SK-N-SH (cell line): ENCODE data around the gene XKR7. TPM values are rescaled to one million over a fixed set of nuclear protein-coding genes. Genes with fewer than 3 reads are reported as not detected.

ENCODE experiments used
- CTCF ChIA-PET: fragments of 300-600, 350-600 bp; formaldehyde crosslinking; extraction: SDS; loops from one replicate; lab custom pipeline; 2021; lab: Yijun Ruan, JAX
- POLR2A ChIA-PET: fragments of 350-600 bp; sonication (Branson Sonifier 250); formaldehyde crosslinking; extraction: SDS; loops from one replicate; lab custom pipeline; 2020; ENCODE audit warnings: antibody characterized with exemption, inconsistent platforms; lab: Yijun Ruan, JAX
- DNase-seq: peaks from one replicate; pipeline ENCODE4 v3.0.0; 2012
- H2AFZ ChIP-seq: fragments of 200-600 bp; sonication (generic); 2 replicates; pipeline ENCODE4 v1.8.1; 2016; ENCODE audit warnings: antibody characterized with exemption, mild to moderate bottlenecking, low read depth
- H3F3A ChIP-seq: fragments of 200-600 bp; sonication (generic); replicated peaks from 2 replicates; pipeline ENCODE3; 2016; ENCODE audit warnings: antibody characterized with exemption, mild to moderate bottlenecking; ENCODE audit not compliant: insufficient read depth
- H3K27ac ChIP-seq, 2 experiments: fragments of 200-500 bp in 1 of 2; fragments of 200-600 bp in 1 of 2; sonication (Bioruptor generic) in 1 of 2; sonication (generic), shearing (Covaris generic) in 1 of 2; 2 replicates each; pipeline versions ENCODE4 v1.5.1 to v1.6.1; 2014 to 2016; ENCODE audit warnings: low read depth in 2 of 2, inconsistent platforms in 1 of 2, low read length in 1 of 2, mild to moderate bottlenecking in 1 of 2, mixed read lengths in 1 of 2
- H3K27me3 ChIP-seq: fragments of 200-600 bp; sonication (generic), shearing (Covaris generic); 2 replicates; pipeline ENCODE4 v1.6.1; 2016; ENCODE audit warnings: mixed run types; ENCODE audit not compliant: insufficient read depth
- H3K36me3 ChIP-seq, 2 experiments: fragments of 200-500 bp in 1 of 2; fragments of 200-600 bp in 1 of 2; sonication (Bioruptor generic) in 1 of 2; sonication (generic) in 1 of 2; replicated peaks in 1 of 2; 2 replicates each; pipeline versions ENCODE3 to v1.5.1; 2014 to 2016; ENCODE audit warnings: low read length in 1 of 2, mild to moderate bottlenecking in 1 of 2; ENCODE audit not compliant: insufficient read depth in 2 of 2, control insufficient read depth in 1 of 2
- H3K4me1 ChIP-seq, 2 experiments: fragments of 200-500 bp in 1 of 2; fragments of 200-600 bp in 1 of 2; sonication (Bioruptor generic) in 1 of 2; sonication (generic), shearing (Covaris generic) in 1 of 2; 2 replicates each; pipeline versions ENCODE4 v1.5.1 to v1.6.1; 2014 to 2016; ENCODE audit warnings: low read depth in 1 of 2, low read length in 1 of 2, mixed run types in 1 of 2; ENCODE audit not compliant: insufficient read depth in 2 of 2, control insufficient read depth in 1 of 2
- H3K4me2 ChIP-seq: fragments of 200-600 bp; sonication (generic), shearing (Covaris generic); 2 replicates; pipeline ENCODE4 v1.6.1; 2017; ENCODE audit warnings: mixed run types
- H3K4me3 ChIP-seq, 2 experiments: fragments of 200-500 bp in 1 of 2; fragments of 200-600 bp in 1 of 2; sonication (Bioruptor generic) in 1 of 2; sonication (generic), shearing (Covaris generic) in 1 of 2; 2 replicates each; pipeline versions ENCODE4 v1.5.1 to v1.8.1; 2014 to 2016; ENCODE audit warnings: low read depth in 2 of 2, inconsistent platforms in 1 of 2, low read length in 1 of 2, mild to moderate bottlenecking in 1 of 2, mixed read lengths in 1 of 2, moderate library complexity in 1 of 2
- H3K79me2 ChIP-seq: fragments of 200-600 bp; sonication (generic); 2 replicates; pipeline ENCODE4 v1.8.1; 2017; ENCODE audit warnings: mild to moderate bottlenecking; ENCODE audit not compliant: insufficient read depth
- H3K9ac ChIP-seq: fragments of 200-600 bp; sonication (generic); 2 replicates; pipeline ENCODE4 v1.6.1; 2017; ENCODE audit warnings: mixed run types
- H3K9me2 ChIP-seq: fragments of 200-600 bp; sonication (generic); 2 replicates; pipeline ENCODE4 v1.6.1; 2017; ENCODE audit warnings: mixed run types
- H3K9me3 ChIP-seq: fragments of 200-600 bp; sonication (generic); 2 replicates; pipeline ENCODE4 v1.6.1; 2017; ENCODE audit warnings: mixed run types, mild to moderate bottlenecking, moderate library complexity
- H4K20me1 ChIP-seq: fragments of 200-600 bp; sonication (generic); 2 replicates; pipeline ENCODE4 v1.6.1; 2017; ENCODE audit warnings: mild to moderate bottlenecking, mixed run types; ENCODE audit not compliant: insufficient read depth
- CHD2 ChIP-seq: fragments of 150-350 bp; IDR thresholded peaks from 2 replicates; pipeline ENCODE4 v1.6.1; 2018; ENCODE audit warnings: low read length; ENCODE audit not compliant: partially characterized antibody
- ELF1 ChIP-seq: IDR thresholded peaks from 2 replicates; pipeline ENCODE4 v1.4.0; 2012
- EZH2phosphoT487 ChIP-seq: fragments of 200-600 bp; sonication (generic); IDR thresholded peaks from 2 replicates; pipeline ENCODE4 v1.6.1; 2017; ENCODE audit warnings: low read depth, mixed run types, mild to moderate bottlenecking, antibody characterized with exemption, moderate library complexity, borderline replicate concordance
- GATA2 ChIP-seq: sonication (generic); formaldehyde crosslinking; IDR thresholded peaks from 2 replicates; pipeline ENCODE4 v1.5.0; 2020; ENCODE audit warnings: mild to moderate bottlenecking, missing genetic modification reagents
- JUND ChIP-seq: IDR thresholded peaks from 2 replicates; pipeline ENCODE4 v1.4.0; 2012
- MAX ChIP-seq: IDR thresholded peaks from 2 replicates; pipeline ENCODE4 v1.4.0; 2012; ENCODE audit warnings: low read depth
- MXI1 ChIP-seq: IDR thresholded peaks from 2 replicates; pipeline ENCODE4 v1.6.1; 2012; ENCODE audit warnings: mild to moderate bottlenecking, low read depth, low read length, improper control_type of control experiment
- PBX3 ChIP-seq: IDR thresholded peaks from 2 replicates; pipeline ENCODE4; 2012
- POLR2AphosphoS5 ChIP-seq: IDR thresholded peaks from 2 replicates; pipeline ENCODE4 v1.6.1; 2012; ENCODE audit warnings: low read depth, low read length
- RAD21 ChIP-seq: IDR thresholded peaks from 2 replicates; pipeline ENCODE4 v1.6.1; 2012; ENCODE audit warnings: mild to moderate bottlenecking, low read length
- REST ChIP-seq: IDR thresholded peaks from 2 replicates; pipeline ENCODE4 v1.6.1; 2012; ENCODE audit warnings: mild to moderate bottlenecking, low read depth, low read length, moderate library complexity
- RFX5 ChIP-seq: IDR thresholded peaks from 2 replicates; pipeline ENCODE4 v1.6.1; 2012; ENCODE audit warnings: mild to moderate bottlenecking, improper control_type of control experiment, low read length
- RXRA ChIP-seq: IDR thresholded peaks from 2 replicates; pipeline ENCODE4 v1.4.0; 2012; ENCODE audit warnings: low read depth, mild to moderate bottlenecking, borderline replicate concordance
- SMC3 ChIP-seq: IDR thresholded peaks from 2 replicates; pipeline ENCODE4 v1.6.1; 2012; ENCODE audit warnings: low read depth, low read length, improper control_type of control experiment
- TCF12 ChIP-seq: IDR thresholded peaks from 2 replicates; pipeline ENCODE4 v1.4.0; 2012
- TEAD4 ChIP-seq: IDR thresholded peaks from 2 replicates; pipeline ENCODE4 v1.4.0; 2012; ENCODE audit warnings: mild to moderate bottlenecking, borderline replicate concordance; ENCODE audit not compliant: insufficient read depth
- USF1 ChIP-seq: IDR thresholded peaks from 2 replicates; pipeline ENCODE4 v1.4.0; 2012; ENCODE audit warnings: low read depth, borderline replicate concordance
- YY1 ChIP-seq: IDR thresholded peaks from 2 replicates; pipeline ENCODE4 v1.4.0; 2012; ENCODE audit warnings: low read depth, mild to moderate bottlenecking
- WGBS: methylation state at CpG from one replicate; pipeline ENCODE4 v1.1.6; 2017; ENCODE audit warnings: low lambda C conversion rate; 5-methylcytosine and 5-hydroxymethylcytosine counted together
- polyA plus RNA-seq, 3 experiments: library from polyadenylated mRNA; depleted of rRNA; stranded (reverse); fragments of >200 nt; gene quantifications; 2 replicates each; pipeline ENCODE4 v1.2.3, GENCODE V29; 2012
- TF ChIP-seq, protein P1 (sequence below): fragments of 200-600 bp; sonication (generic); IDR thresholded peaks from 2 replicates; pipeline ENCODE4 v1.6.1; 2017; ENCODE audit warnings: antibody characterized with exemption, mild to moderate bottlenecking, moderate library complexity

XKR7 gene
- polyA plus RNA-seq, 1 of the 3 experiments (the other 2 are of a cell fraction) = 0.02 TPM

GRCh38 chr20:32036716-32037485 lies 69.0 kb downstream of the XKR7 start:
- H3K36me3 ChIP-seq = no peaks in the 10 kb centered on the region
- DNase-seq = no peak
- H2AFZ ChIP-seq = no peak overlapping the region
- H3K9ac ChIP-seq = no peak overlapping the region
- H3K9me3 ChIP-seq = no peaks in the 10 kb centered on the region
- H3K9me2 ChIP-seq = no peaks in the 10 kb centered on the region
- H3K4me1 ChIP-seq = no peaks in the 10 kb centered on the region; a peak in 1 of 4 replicates
- POLR2A ChIA-PET = no interaction called here
- CTCF ChIA-PET = interaction anchor here (1.2 to 9.8 kb wide), 7 partner anchors 54 to 214 kb away, joined by 3 to 170 read pairs (median 5); no protein-coding TSS in a partner anchor
- WGBS = 39% methylated on average over 10 of the region's 10 CpGs
- H3K79me2 ChIP-seq = no peaks in the 10 kb centered on the region
- H3F3A ChIP-seq = peaks cover 4% of the 10 kb centered on the region
- H3K4me2 ChIP-seq = no peak overlapping the region
- no peaks in the 10 kb centered on the region for H4K20me1 ChIP-seq
- TF ChIP-seq TEAD4 (no peak), POLR2AphosphoS5 (no peak), MAX (no peak), TCF12 (no peak), YY1 (no peak), EZH2phosphoT487 (no peak), RAD21 (no peak), ELF1 (no peak), PBX3 (no peak), MXI1 (no peak), GATA2 (CRISPR knock-in tag) (no peak), CHD2 (no peak), REST (no peak), JUND (no peak), RFX5 (no peak), SMC3 (no peak), USF1 (no peak), RXRA (no peak)
- TF ChIP-seq, protein P1, sequence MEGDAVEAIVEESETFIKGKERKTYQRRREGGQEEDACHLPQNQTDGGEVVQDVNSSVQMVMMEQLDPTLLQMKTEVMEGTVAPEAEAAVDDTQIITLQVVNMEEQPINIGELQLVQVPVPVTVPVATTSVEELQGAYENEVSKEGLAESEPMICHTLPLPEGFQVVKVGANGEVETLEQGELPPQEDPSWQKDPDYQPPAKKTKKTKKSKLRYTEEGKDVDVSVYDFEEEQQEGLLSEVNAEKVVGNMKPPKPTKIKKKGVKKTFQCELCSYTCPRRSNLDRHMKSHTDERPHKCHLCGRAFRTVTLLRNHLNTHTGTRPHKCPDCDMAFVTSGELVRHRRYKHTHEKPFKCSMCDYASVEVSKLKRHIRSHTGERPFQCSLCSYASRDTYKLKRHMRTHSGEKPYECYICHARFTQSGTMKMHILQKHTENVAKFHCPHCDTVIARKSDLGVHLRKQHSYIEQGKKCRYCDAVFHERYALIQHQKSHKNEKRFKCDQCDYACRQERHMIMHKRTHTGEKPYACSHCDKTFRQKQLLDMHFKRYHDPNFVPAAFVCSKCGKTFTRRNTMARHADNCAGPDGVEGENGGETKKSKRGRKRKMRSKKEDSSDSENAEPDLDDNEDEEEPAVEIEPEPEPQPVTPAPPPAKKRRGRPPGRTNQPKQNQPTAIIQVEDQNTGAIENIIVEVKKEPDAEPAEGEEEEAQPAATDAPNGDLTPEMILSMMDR = no peak
- TF ChIP-seq, all 33 proteins: peak for 0
- Histone ChIP-seq H3K4me3 (no peak overlapping the region), H3K27ac (no peak overlapping the region), H3K27me3 (peaks cover 47% of the 10 kb centered on the region)
